SK-N-MC (cell line): ENCODE results near the gene FGF11.

Source experiments
- EZH2 ChIP-seq: fragments of 200-600 bp; sonication (generic); IDR thresholded peaks from one replicate; pipeline ENCODE4 v1.6.1; 2017; ENCODE audit warnings: antibody characterized with exemption
- FOXP2 ChIP-seq: optimal IDR thresholded peaks from 2 replicates; pipeline ENCODE3; 2011; ENCODE audit warnings: mild to moderate bottlenecking, moderate library complexity; ENCODE audit not compliant: insufficient read depth; ENCODE audit errors: extremely low read length, control extremely low read depth
- POLR2AphosphoS5 ChIP-seq: IDR thresholded peaks from 2 replicates; pipeline ENCODE4 v1.6.1; 2012; ENCODE audit warnings: mild to moderate bottlenecking, low read depth, low read length, borderline replicate concordance

DNA sequence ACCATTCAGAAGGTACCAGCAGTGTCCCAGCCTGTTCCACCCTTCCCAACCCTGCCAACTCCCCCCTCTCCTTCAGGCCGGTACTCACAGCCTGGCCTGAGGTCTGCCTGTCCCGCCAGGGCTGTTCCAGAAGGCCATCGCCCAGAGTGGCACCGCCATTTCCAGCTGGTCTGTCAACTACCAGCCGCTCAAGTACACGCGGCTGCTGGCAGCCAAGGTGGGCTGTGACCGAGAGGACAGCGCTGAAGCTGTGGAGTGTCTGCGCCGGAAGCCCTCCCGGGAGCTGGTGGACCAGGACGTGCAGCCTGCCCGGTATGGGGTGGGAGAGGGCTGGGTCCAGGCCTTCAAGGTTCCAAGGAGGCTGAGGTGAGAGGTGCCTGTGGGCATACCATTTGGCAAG is 24.5 kb upstream of the FGF11 start:
- TF ChIP-seq POLR2AphosphoS5 (no peak), EZH2 (no peak), FOXP2 (no peak)
